Left lung (tissue), 10 donors: Measurements from ENCODE around the gene SPATA3. TPM values are rescaled to one million over a fixed set of nuclear protein-coding genes. Genes with fewer than 3 reads are reported as not detected.
"Not testable (repeated sequence)": the region's sequence is repeated elsewhere in the genome, so short reads cannot be mapped to it uniquely, and the experiment has no call there.

Experiments used
- ATAC-seq: fragments of 200-7000 bp; cut with Tn5 transposase; one replicate; pipeline ENCODE4 v1.9.1; 2020; ENCODE audit warnings: moderate library complexity
- DNase-seq, 4 donors: peaks; one replicate each; pipeline ENCODE4 v3.0.0-alpha.2; 2013 to 2020
- H3K27ac ChIP-seq, 2 donors: fragments of 200-600 bp; sonication (generic) in 1 of 2; one replicate each; pipeline versions ENCODE4 v1.5.0 to v1.8.0; 2020 to 2021
- H3K27me3 ChIP-seq, 2 donors: fragments of 200-600 bp; sonication (generic) in 1 of 2; one replicate each; pipeline versions ENCODE4 v1.5.0 to v1.8.0; 2020 to 2021
- H3K36me3 ChIP-seq, 2 donors: fragments of 200-600 bp; sonication (generic) in 1 of 2; one replicate each; pipeline versions ENCODE4 v1.5.0 to v1.8.0; 2020 to 2021
- H3K4me1 ChIP-seq, 2 donors: fragments of 200-600 bp; one replicate each; pipeline ENCODE4 v1.8.0; 2021
- H3K4me3 ChIP-seq, 2 donors: fragments of 200-600 bp; sonication (generic) in 1 of 2; one replicate each; pipeline versions ENCODE4 v1.5.0 to v1.8.0; 2020 to 2021; ENCODE audit warnings: mild to moderate bottlenecking in 1 of 2
- H3K9me3 ChIP-seq, 2 donors: fragments of 200-600 bp; sonication (generic) in 1 of 2; one replicate each; pipeline versions ENCODE4 v1.5.0 to v1.8.0; 2020 to 2021
- intact Hi-C, 2 donors: fragments of 100-400 bp; cut with DNase I; formaldehyde crosslinking; loops; one replicate each; pipeline versions ENCODE4 v1.11.2 to v1.14.2; 2022
- polyA plus RNA-seq, 6 donors: library from polyadenylated mRNA; unstranded; fragments of 120-200 nt; gene quantifications; one replicate each; pipeline ENCODE4 v1.2.1, GENCODE V29; 2013; ENCODE audit not compliant: insufficient read length in 6 of 6
- total RNA-seq, 2 donors: library from RNA; stranded (reverse); fragmentation: NEBNext Ultra II Directional; extraction: Animal tissue kit (Norgen Biotek cat#: 25700); gene quantifications; one replicate each; pipeline ENCODE4 v1.2.1, GENCODE V29; 2021
- TF ChIP-seq, protein P1 (sequence below), 2 donors: fragments of 200-600 bp; sonication (generic) in 1 of 2; IDR thresholded peaks; one replicate each; pipeline versions ENCODE4 v1.5.0 to v1.8.0; 2021; ENCODE audit warnings: antibody characterized with exemption in 2 of 2
- donor health status: DM: no; HTN: yes; CAD: no.
- donor health status: DM: no; HTN: no; CAD: no.

Gene SPATA3
- total and polyA plus RNA-seq, 8 donors: 0.16 TPM; not detected in 7

DNA sequence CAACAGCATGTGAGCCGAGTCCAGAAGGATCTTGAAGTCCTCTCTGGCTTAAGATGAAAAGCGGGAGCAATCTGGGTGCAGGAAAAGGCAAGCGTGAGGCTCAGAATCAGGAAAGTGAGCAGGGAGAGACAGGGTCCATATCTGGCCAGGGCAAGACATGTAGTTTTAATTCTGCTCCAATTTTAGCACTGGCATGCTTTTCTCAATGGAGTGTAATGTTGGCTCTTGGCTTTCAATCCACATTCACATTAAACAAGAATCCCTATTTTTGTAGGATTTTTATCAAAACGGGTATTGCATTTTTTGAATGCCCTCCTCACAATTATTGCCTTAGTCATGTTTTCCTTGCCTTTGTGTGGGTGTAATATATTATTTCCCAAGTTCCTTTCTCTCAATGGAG is 6.0 kb downstream of the SPATA3 start:
- peaks cover 9 to 36% of the 10 kb centered on the region in 2 donors for H3K27me3 ChIP-seq
- TF ChIP-seq, protein P1, sequence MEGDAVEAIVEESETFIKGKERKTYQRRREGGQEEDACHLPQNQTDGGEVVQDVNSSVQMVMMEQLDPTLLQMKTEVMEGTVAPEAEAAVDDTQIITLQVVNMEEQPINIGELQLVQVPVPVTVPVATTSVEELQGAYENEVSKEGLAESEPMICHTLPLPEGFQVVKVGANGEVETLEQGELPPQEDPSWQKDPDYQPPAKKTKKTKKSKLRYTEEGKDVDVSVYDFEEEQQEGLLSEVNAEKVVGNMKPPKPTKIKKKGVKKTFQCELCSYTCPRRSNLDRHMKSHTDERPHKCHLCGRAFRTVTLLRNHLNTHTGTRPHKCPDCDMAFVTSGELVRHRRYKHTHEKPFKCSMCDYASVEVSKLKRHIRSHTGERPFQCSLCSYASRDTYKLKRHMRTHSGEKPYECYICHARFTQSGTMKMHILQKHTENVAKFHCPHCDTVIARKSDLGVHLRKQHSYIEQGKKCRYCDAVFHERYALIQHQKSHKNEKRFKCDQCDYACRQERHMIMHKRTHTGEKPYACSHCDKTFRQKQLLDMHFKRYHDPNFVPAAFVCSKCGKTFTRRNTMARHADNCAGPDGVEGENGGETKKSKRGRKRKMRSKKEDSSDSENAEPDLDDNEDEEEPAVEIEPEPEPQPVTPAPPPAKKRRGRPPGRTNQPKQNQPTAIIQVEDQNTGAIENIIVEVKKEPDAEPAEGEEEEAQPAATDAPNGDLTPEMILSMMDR (IDR thresholded peaks at IDR 0.05): no peak
- DNase-seq: no peak
- no peak for ATAC-seq
- no peaks in the 10 kb centered on the region for H3K36me3 ChIP-seq
- no peak overlapping the region for H3K4me3 ChIP-seq
- no peaks in the 10 kb centered on the region for H3K4me1 ChIP-seq
- H3K27ac ChIP-seq: no peak overlapping the region
- intact Hi-C loops: no loop called here
- no peaks in the 10 kb centered on the region for H3K9me3 ChIP-seq

DNA sequence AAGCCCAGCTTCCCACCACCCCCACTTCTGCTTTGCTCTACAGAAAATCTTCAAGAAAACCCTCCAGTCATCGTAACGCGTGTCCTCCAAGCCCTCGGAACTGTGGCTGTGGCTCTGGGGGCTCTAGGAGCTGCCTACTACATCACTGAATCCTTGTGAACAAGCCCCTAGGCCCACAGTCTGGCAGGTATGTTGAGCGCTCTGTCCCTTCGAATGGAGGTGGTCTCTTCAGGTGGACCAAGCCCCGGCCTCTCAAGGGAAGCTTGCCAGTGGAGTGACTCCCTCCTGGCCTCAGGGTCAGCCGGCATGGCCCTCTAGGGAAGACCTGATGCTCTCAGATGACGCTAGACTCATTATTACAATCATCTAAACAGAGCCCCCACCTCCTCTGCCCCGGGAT is 6.7 kb downstream of the SPATA3 start:
- ATAC-seq (no peak), DNase-seq (no peak)
- Histone ChIP-seq H3K4me1 (no peaks in the 10 kb centered on the region), H3K9me3 (no peaks in the 10 kb centered on the region), H3K4me3 (no peak overlapping the region), H3K27me3 (peaks cover 9 to 38% of the 10 kb centered on the region in 2 donors), H3K27ac (no peak overlapping the region), H3K36me3 (no peaks in the 10 kb centered on the region)
- TF ChIP-seq, protein P1 (IDR thresholded peaks at IDR 0.05): no peak
- intact Hi-C loops: no loop called here

GRCh38 chr2:231003186-231003585 is 7.3 kb downstream of the SPATA3 start:
- DNase-seq (no peak), ATAC-seq (no peak)
- intact Hi-C loops: no loop called here
- H3K27me3 ChIP-seq: peaks cover 9 to 44% of the 10 kb centered on the region in 2 donors
- no peaks in the 10 kb centered on the region for H3K36me3 ChIP-seq
- H3K27ac ChIP-seq: no peak overlapping the region
- no peaks in the 10 kb centered on the region for H3K9me3 ChIP-seq
- H3K4me1 ChIP-seq: no peaks in the 10 kb centered on the region
- no peak overlapping the region for H3K4me3 ChIP-seq
- TF ChIP-seq, protein P1 (IDR thresholded peaks at IDR 0.05): no peak

DNA sequence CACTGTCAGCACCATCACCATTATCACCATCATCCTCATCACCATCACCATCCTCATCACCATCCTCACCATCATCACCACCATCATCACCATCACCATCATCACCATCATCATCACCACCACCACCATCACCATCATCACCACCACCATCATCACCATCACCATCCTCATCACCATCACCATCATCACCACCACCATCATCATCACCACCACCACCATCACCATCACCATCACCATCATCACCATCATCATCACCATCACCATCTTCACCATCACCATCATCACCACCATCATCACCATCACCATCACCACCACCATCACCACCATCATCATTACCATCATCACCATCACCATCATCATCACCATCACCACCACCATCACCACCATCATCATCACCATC is 9.0 kb downstream of the SPATA3 start:
- DNase-seq, H3K36me3 ChIP-seq, ATAC-seq, H3K4me1 ChIP-seq, intact Hi-C loops, H3K9me3 ChIP-seq, H3K27ac ChIP-seq, H3K4me3 ChIP-seq: not testable (repeated sequence)
- H3K27me3 ChIP-seq: peaks cover 6 to 41% of the 10 kb centered on the region in 2 donors

- TF ChIP-seq, protein P1 (IDR thresholded peaks at IDR 0.05): no peak
- intact Hi-C loops: no loop called here
- Histone ChIP-seq H3K4me1 (no peaks in the 10 kb centered on the region), H3K27me3 (peaks cover 0 to 25% of the 10 kb centered on the region in 2 donors), H3K9me3 (no peaks in the 10 kb centered on the region), H3K27ac (no peak overlapping the region), H3K36me3 (no peaks in the 10 kb centered on the region), H3K4me3 (no peak overlapping the region)
- ATAC-seq (no peak), DNase-seq (no peak)
These were observed 11.6 kb downstream of the SPATA3 start for GRCh38 chr2:231007286-231008098.
